HepG2 (cell line): ENCODE data around the gene BICDL1.

Experiments used
- POLR2A ChIP-seq, 2 experiments: IDR thresholded peaks; 2 replicates each; pipeline ENCODE4 v1.6.1; 2011; ENCODE audit warnings: low read depth in 2 of 2, low read length in 2 of 2, mild to moderate bottlenecking in 1 of 2, moderate library complexity in 1 of 2; ENCODE audit not compliant: insufficient read depth in 1 of 2
- SRF ChIP-seq: IDR thresholded peaks from 2 replicates; pipeline ENCODE4 v1.6.1; 2011; ENCODE audit warnings: mild to moderate bottlenecking, low read depth, low read length, moderate library complexity
- STAG1 ChIP-seq: sonication (generic); formaldehyde crosslinking; IDR thresholded peaks from 2 replicates; pipeline ENCODE4 v1.4.0; 2020; ENCODE audit warnings: missing genetic modification reagents
- ZNF232 ChIP-seq: sonication (generic); formaldehyde crosslinking; IDR thresholded peaks from 2 replicates; pipeline ENCODE4 v1.4.0; 2020; ENCODE audit warnings: missing genetic modification reagents, borderline replicate concordance
- TF ChIP-seq, protein P1 (sequence below): sonication (generic); formaldehyde crosslinking; IDR thresholded peaks from 2 replicates; pipeline ENCODE4 v1.9.0; 2021; ENCODE audit warnings: missing genetic modification reagents, borderline replicate concordance

GRCh38 chr12:120054293-120054692, 65.3 kb downstream of the BICDL1 start:
- TF ChIP-seq SRF, result no peak
- TF ChIP-seq POLR2A (IDR thresholded peaks at IDR 0.05; ENCODE audit: insufficient read depth in 1 of 2, low read depth in 2 of 2, low read length in 2 of 2), result no peak
- no peak for TF ChIP-seq ZNF232
- TF ChIP-seq STAG1 (CRISPR knock-in tag), result no peak
- TF ChIP-seq, protein P1, sequence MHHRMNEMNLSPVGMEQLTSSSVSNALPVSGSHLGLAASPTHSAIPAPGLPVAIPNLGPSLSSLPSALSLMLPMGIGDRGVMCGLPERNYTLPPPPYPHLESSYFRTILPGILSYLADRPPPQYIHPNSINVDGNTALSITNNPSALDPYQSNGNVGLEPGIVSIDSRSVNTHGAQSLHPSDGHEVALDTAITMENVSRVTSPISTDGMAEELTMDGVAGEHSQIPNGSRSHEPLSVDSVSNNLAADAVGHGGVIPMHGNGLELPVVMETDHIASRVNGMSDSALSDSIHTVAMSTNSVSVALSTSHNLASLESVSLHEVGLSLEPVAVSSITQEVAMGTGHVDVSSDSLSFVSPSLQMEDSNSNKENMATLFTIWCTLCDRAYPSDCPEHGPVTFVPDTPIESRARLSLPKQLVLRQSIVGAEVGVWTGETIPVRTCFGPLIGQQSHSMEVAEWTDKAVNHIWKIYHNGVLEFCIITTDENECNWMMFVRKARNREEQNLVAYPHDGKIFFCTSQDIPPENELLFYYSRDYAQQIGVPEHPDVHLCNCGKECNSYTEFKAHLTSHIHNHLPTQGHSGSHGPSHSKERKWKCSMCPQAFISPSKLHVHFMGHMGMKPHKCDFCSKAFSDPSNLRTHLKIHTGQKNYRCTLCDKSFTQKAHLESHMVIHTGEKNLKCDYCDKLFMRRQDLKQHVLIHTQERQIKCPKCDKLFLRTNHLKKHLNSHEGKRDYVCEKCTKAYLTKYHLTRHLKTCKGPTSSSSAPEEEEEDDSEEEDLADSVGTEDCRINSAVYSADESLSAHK (CRISPR knock-in tag), result no peak
